Fibroblast of skin of left biceps (primary cell): ENCODE results near the gene GIN1.
A peak's percentile ranks its signal among the peaks of the same experiment; 100 is the strongest.

Experiments
- DNase-seq, 2 experiments: peaks; one replicate each; pipeline ENCODE4 v3.0.0-alpha.2; 2013; ENCODE audit warnings: low read depth in 2 of 2

GIN1 gene

GRCh38 chr5:103036601-103037000 lies 83.3 kb downstream of the GIN1 start:
- peak; percentile 15 to 18 for DNase-seq
